Tibial artery (tissue), 4 donors: ENCODE results near the gene MRPL40.

Experiments used
- DNase-seq, 2 donors: peaks; one replicate each; pipeline ENCODE4 v3.0.0-alpha.2; 2019
- H3K27ac ChIP-seq, 2 donors: fragments of 200-600 bp; sonication (generic) in 1 of 2; 1 replicate in 1 of 2; 2 replicates in 1 of 2; pipeline ENCODE4 v1.5.1; 2018 to 2019; ENCODE audit warnings: mild to moderate bottlenecking in 1 of 2
- H3K27me3 ChIP-seq, 2 donors: fragments of 200-600 bp; sonication (generic) in 1 of 2; one replicate each; pipeline versions ENCODE4 v1.5.1 to v1.6.0; 2016 to 2019
- H3K36me3 ChIP-seq, 3 donors: fragments of 200-600 bp; sonication (generic) in 2 of 3; one replicate each; pipeline ENCODE4 v1.5.1; 2016 to 2019; ENCODE audit warnings: mild to moderate bottlenecking in 2 of 3
- H3K4me1 ChIP-seq, 4 donors: fragments of 200-600 bp; sonication (generic) in 2 of 4; 1 replicate in 3 of 4; 2 replicates in 1 of 4; pipeline ENCODE4 v1.5.1; 2016 to 2019
- H3K4me3 ChIP-seq, 2 donors: fragments of 200-600 bp; sonication (generic) in 1 of 2; 1 replicate in 1 of 2; 2 replicates in 1 of 2; pipeline ENCODE4 v1.5.1; 2018 to 2019; ENCODE audit warnings: mild to moderate bottlenecking in 2 of 2
- H3K9me3 ChIP-seq, 3 donors: fragments of 200-600 bp; sonication (generic) in 1 of 3; one replicate each; pipeline ENCODE4 v1.5.1; 2016 to 2019
- CTCF ChIP-seq, 2 experiments: fragments of 200-600 bp in 1 of 2; fragments of 450-650 bp in 1 of 2; IDR thresholded peaks; one replicate each; pipeline ENCODE4 v1.5.1; 2017 to 2019; ENCODE audit warnings: antibody characterized with exemption in 2 of 2, mild to moderate bottlenecking in 1 of 2, moderate library complexity in 1 of 2
- intact Hi-C: fragments of 100-400 bp; cut with DNase I; formaldehyde crosslinking; loops from one replicate; pipeline ENCODE4 v1.15.0; 2023; ENCODE audit warnings: low total_unique reads

The MRPL40 gene

GRCh38 chr22:19457828-19458428 is 25.6 kb downstream of the MRPL40 start:
- DNase-seq: no peak
- intact Hi-C loops: no loop called here
- no peaks in the 10 kb centered on the region for H3K4me1 ChIP-seq
- TF ChIP-seq CTCF (IDR thresholded peaks at IDR 0.05): no peak
- H3K9me3 ChIP-seq: no peaks in the 10 kb centered on the region
- H3K36me3 ChIP-seq: peaks cover 64 to 94% (median 86%) of the 10 kb centered on the region in 3 donors
- no peaks in the 10 kb centered on the region for H3K27me3 ChIP-seq
- H3K4me3 ChIP-seq: no peak overlapping the region
- H3K27ac ChIP-seq: no peak overlapping the region

GRCh38 chr22:19460036-19460435 is 27.7 kb downstream of the MRPL40 start:
- Histone ChIP-seq H3K27ac (no peak overlapping the region), H3K27me3 (no peaks in the 10 kb centered on the region), H3K4me3 (no peak overlapping the region), H3K4me1 (no peaks in the 10 kb centered on the region), H3K36me3 (peaks cover 62 to 90% (median 83%) of the 10 kb centered on the region in 3 donors), H3K9me3 (no peaks in the 10 kb centered on the region)
- no peak for DNase-seq
- intact Hi-C loops: no loop called here
- TF ChIP-seq CTCF (IDR thresholded peaks at IDR 0.05): no peak

GRCh38 chr22:19461506-19461905 is 29.2 kb downstream of the MRPL40 start:
- Histone ChIP-seq H3K27ac (no peak overlapping the region), H3K9me3 (no peaks in the 10 kb centered on the region), H3K36me3 (peaks cover 63 to 90% (median 83%) of the 10 kb centered on the region in 3 donors), H3K27me3 (no peaks in the 10 kb centered on the region), H3K4me1 (no peaks in the 10 kb centered on the region), H3K4me3 (no peak overlapping the region)
- no peak for DNase-seq
- intact Hi-C loops: no loop called here
- no peak for TF ChIP-seq CTCF (IDR thresholded peaks at IDR 0.05)

GRCh38 chr22:19463008-19463407 is 30.7 kb downstream of the MRPL40 start:
- DNase-seq: no peak
- H3K27me3 ChIP-seq: no peaks in the 10 kb centered on the region
- no peaks in the 10 kb centered on the region for H3K9me3 ChIP-seq
- peaks cover 64 to 90% (median 83%) of the 10 kb centered on the region in 3 donors for H3K36me3 ChIP-seq
- no peak for TF ChIP-seq CTCF (IDR thresholded peaks at IDR 0.05)
- no peak overlapping the region for H3K4me3 ChIP-seq
- no peak overlapping the region for H3K27ac ChIP-seq
- H3K4me1 ChIP-seq: no peaks in the 10 kb centered on the region
- intact Hi-C loops: no loop called here

- no peaks in the 10 kb centered on the region for H3K4me1 ChIP-seq
- H3K4me3 ChIP-seq: no peak overlapping the region
- H3K27me3 ChIP-seq: no peaks in the 10 kb centered on the region
- peaks cover 65 to 94% (median 85%) of the 10 kb centered on the region in 3 donors for H3K36me3 ChIP-seq
- intact Hi-C loops: no loop called here
- H3K27ac ChIP-seq: no peak overlapping the region
- TF ChIP-seq CTCF (IDR thresholded peaks at IDR 0.05): no peak
- no peak for DNase-seq
- no peaks in the 10 kb centered on the region for H3K9me3 ChIP-seq
These were observed 31.4 kb downstream of the MRPL40 start for GRCh38 chr22:19463491-19464469.
